Left lung (tissue), 10 donors: ENCODE measurements around the gene MKNK1. TPM values are rescaled to one million over a fixed set of nuclear protein-coding genes. Genes with fewer than 3 reads are reported as not detected.

Experiments
- ATAC-seq: fragments of 200-7000 bp; cut with Tn5 transposase; one replicate; pipeline ENCODE4 v1.9.1; 2020; ENCODE audit warnings: moderate library complexity
- DNase-seq, 4 donors: peaks; one replicate each; pipeline ENCODE4 v3.0.0-alpha.2; 2013 to 2020
- H3K27ac ChIP-seq, 2 donors: fragments of 200-600 bp; sonication (generic) in 1 of 2; one replicate each; pipeline versions ENCODE4 v1.5.0 to v1.8.0; 2020 to 2021
- H3K27me3 ChIP-seq, 2 donors: fragments of 200-600 bp; sonication (generic) in 1 of 2; one replicate each; pipeline versions ENCODE4 v1.5.0 to v1.8.0; 2020 to 2021
- H3K36me3 ChIP-seq, 2 donors: fragments of 200-600 bp; sonication (generic) in 1 of 2; one replicate each; pipeline versions ENCODE4 v1.5.0 to v1.8.0; 2020 to 2021
- H3K4me1 ChIP-seq, 2 donors: fragments of 200-600 bp; one replicate each; pipeline ENCODE4 v1.8.0; 2021
- H3K4me3 ChIP-seq, 2 donors: fragments of 200-600 bp; sonication (generic) in 1 of 2; one replicate each; pipeline versions ENCODE4 v1.5.0 to v1.8.0; 2020 to 2021; ENCODE audit warnings: mild to moderate bottlenecking in 1 of 2
- H3K9me3 ChIP-seq, 2 donors: fragments of 200-600 bp; sonication (generic) in 1 of 2; one replicate each; pipeline versions ENCODE4 v1.5.0 to v1.8.0; 2020 to 2021
- intact Hi-C, 2 donors: fragments of 100-400 bp; cut with DNase I; formaldehyde crosslinking; loops; one replicate each; pipeline versions ENCODE4 v1.11.2 to v1.14.2; 2022
- polyA plus RNA-seq, 6 donors: library from polyadenylated mRNA; unstranded; fragments of 120-200 nt; gene quantifications; one replicate each; pipeline ENCODE4 v1.2.1, GENCODE V29; 2013; ENCODE audit not compliant: insufficient read length in 6 of 6
- total RNA-seq, 2 donors: library from RNA; stranded (reverse); fragmentation: NEBNext Ultra II Directional; extraction: Animal tissue kit (Norgen Biotek cat#: 25700); gene quantifications; one replicate each; pipeline ENCODE4 v1.2.1, GENCODE V29; 2021
- TF ChIP-seq, protein P1 (sequence below), 2 donors: fragments of 200-600 bp; sonication (generic) in 1 of 2; IDR thresholded peaks; one replicate each; pipeline versions ENCODE4 v1.5.0 to v1.8.0; 2021; ENCODE audit warnings: antibody characterized with exemption in 2 of 2
- donor health status: DM: no; HTN: yes; CAD: no.
- donor health status: DM: no; HTN: no; CAD: no.

MKNK1 gene
- total and polyA plus RNA-seq, 8 donors, result 42.2 to 96.0 (median 51.4) TPM

DNA sequence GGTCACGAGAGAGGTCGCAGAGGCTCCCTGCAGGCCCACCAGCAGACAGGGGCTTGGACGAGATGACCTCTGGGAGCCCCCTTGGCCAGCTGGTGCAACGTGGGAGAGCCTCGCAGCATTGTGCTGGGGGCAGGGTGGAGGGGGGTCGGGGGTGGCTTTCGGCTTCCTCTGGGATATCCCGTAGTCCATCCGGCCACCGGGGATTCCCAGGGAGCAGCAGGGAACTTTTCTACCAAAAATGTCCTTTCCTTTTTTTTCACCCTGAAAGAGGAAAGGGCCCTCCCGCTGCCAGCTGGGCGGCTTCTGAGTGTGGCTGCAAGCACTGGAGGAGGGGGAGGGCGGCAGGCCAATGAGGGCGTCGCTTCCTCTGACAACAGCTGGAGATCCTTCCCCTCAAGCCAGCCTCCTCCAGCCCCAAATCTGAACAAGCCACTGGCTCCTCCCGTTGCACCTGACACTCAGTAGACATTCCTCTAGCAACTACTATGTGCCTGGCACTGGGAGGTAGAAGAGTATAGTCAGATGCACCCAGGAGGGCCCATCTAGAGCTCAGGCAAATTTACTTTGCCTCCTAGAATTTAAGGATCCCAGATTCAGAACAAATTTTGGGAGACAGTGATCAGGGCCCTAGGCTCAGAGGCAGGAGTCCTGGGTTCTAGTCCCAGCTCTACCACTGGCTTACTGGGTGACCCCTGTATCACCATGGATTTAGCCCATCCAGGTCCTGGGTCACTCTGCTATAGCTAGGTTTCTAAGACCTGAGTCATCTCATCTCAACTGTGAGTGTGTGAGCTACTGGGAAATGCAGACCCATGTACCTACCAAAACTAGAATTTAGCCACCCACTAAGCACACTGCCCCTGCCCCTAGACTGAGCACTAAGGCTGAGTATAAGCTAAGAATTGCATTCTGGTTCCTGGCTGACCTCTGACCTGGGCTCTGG lies 9.9 kb upstream of the MKNK1 start:
- H3K4me1 ChIP-seq, result peaks cover 21 to 60% of the 10 kb centered on the region in 2 donors
- TF ChIP-seq, protein P1, sequence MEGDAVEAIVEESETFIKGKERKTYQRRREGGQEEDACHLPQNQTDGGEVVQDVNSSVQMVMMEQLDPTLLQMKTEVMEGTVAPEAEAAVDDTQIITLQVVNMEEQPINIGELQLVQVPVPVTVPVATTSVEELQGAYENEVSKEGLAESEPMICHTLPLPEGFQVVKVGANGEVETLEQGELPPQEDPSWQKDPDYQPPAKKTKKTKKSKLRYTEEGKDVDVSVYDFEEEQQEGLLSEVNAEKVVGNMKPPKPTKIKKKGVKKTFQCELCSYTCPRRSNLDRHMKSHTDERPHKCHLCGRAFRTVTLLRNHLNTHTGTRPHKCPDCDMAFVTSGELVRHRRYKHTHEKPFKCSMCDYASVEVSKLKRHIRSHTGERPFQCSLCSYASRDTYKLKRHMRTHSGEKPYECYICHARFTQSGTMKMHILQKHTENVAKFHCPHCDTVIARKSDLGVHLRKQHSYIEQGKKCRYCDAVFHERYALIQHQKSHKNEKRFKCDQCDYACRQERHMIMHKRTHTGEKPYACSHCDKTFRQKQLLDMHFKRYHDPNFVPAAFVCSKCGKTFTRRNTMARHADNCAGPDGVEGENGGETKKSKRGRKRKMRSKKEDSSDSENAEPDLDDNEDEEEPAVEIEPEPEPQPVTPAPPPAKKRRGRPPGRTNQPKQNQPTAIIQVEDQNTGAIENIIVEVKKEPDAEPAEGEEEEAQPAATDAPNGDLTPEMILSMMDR (IDR thresholded peaks at IDR 0.05), result no peak
- ATAC-seq, result peak; percentile 73
- H3K4me3 ChIP-seq, result peak overlapping the region in 1 of 2 donors; percentile 83
- H3K36me3 ChIP-seq, result peaks cover 0 to 33% of the 10 kb centered on the region in 2 donors
- H3K27me3 ChIP-seq, result no peaks in the 10 kb centered on the region
- intact Hi-C loops, result no loop called here
- peak; percentile 77 to 96 (median 93) for DNase-seq
- peak overlapping the region; percentile 13 to 63 for H3K27ac ChIP-seq
- H3K9me3 ChIP-seq, result no peaks in the 10 kb centered on the region

DNA sequence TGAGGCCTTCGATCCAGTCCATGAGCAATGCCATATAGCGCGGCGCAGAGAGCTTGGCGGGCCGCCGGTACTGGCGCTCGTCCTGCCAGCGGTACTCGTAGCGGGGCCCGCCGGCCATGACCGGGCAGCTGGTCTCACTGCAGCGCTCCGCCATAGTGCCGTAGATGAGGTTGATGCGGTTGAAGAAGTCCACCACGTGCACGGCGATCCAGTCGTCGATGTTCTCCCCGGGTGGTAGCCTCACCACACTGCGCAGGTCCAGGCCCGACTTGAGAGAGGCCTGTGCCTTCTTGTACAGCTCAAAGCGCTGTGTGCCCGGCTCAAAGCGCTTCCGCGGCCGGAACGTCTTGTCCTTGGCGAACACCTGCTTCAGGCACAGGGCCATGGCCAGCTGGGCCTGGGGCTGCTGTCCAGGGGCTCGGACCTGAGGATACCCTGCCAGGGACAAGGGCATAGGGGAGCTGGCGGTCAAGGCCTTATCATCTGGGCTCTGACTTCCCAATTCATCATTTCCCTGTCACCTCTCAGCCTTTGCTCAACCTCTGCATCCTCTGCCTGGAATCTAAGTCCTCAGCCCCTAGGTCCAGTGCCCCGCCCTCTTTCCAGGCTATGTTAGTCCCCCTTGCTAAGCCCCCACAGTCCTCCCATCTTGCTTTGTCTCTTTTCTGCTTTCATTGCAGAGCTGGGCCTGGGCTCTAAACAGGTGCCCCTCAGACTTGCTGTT lies 9.0 kb upstream of the MKNK1 start:
- Histone ChIP-seq H3K27ac (peak overlapping the region; percentile 13 to 63), H3K9me3 (no peaks in the 10 kb centered on the region), H3K4me3 (peak overlapping the region in 1 of 2 donors; percentile 83), H3K27me3 (no peaks in the 10 kb centered on the region), H3K4me1 (peaks cover 21 to 60% of the 10 kb centered on the region in 2 donors), H3K36me3 (peaks cover 0 to 41% of the 10 kb centered on the region in 2 donors)
- intact Hi-C loops, result no loop called here
- peak in 1 of 4 donors; percentile 81 for DNase-seq
- TF ChIP-seq, protein P1 (IDR thresholded peaks at IDR 0.05), result no peak
- ATAC-seq, result no peak

DNA sequence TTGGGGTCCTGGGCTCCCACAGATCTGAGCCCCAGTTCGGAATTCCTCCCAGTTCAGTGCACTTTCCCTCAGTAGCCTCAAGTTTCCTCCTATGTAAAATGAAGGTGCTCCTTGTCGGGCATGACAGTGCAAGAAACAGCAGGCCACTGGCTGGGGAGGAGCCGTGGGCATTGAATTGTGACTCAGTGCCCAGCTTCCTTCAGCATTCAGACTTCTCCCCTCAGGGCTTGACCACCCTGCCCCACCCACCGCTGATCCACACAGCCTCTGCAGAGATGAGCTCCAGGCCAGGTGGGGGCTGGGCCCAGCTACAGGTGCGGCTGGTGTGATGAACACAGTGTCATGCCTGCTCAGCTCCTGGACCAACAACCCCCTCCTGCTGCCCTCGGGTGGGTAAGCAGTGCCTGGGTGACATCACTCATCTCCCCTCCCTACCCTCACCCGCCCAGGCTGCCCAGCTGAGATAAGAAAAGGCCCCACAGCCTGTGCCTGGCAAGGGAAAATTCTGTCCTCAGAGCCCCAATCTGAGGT lies 7.7 kb upstream of the MKNK1 start:
- Histone ChIP-seq H3K36me3 (peaks cover 0 to 50% of the 10 kb centered on the region in 2 donors), H3K4me1 (peaks cover 21 to 52% of the 10 kb centered on the region in 2 donors), H3K9me3 (no peaks in the 10 kb centered on the region), H3K27ac (no peak overlapping the region), H3K4me3 (no peak overlapping the region), H3K27me3 (no peaks in the 10 kb centered on the region)
- DNase-seq (no peak), ATAC-seq (no peak)
- intact Hi-C loops, result no loop called here
- TF ChIP-seq, protein P1 (IDR thresholded peaks at IDR 0.05), result no peak

DNA sequence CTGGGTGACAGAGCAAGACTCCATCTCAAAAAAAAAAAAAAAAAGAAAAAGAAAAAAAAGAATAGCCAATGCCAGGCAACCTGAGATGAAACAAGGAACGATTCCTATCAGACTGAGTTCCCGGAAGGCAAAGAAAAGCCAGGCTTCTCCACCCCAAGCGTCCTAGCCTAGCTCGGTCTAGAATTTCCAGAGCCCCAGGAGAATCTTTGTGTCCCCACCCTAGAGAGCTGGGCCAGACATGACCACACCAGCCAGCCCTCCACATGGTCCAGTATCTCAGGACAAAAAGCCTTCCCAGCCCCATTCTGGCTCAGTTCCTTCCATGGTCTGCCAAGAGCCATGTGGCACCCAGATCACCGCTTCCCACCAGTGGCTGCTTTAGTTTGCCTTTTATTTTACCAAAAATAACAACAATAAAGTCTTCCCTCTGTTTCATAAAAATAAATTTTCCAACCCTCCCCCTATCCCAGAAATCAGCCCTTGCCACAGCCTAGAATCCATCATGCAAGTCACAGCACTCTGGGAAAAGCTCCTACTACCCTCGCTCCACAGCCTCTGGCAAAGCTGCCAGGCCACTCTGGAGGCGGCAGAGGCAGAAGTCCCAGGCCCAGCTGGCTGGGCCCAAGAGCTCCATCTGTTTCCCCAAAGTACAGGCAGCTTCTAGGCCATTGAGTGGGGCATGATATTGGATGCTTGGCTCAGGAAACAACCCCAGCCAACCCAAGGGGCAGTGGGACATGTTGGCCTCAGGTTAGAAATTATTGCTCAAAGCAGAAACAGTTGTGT lies 3.5 kb upstream of the MKNK1 start:
- Histone ChIP-seq H3K4me3 (no peak overlapping the region), H3K4me1 (peaks cover 13 to 35% of the 10 kb centered on the region in 2 donors), H3K27me3 (no peaks in the 10 kb centered on the region), H3K36me3 (peaks cover 0 to 43% of the 10 kb centered on the region in 2 donors), H3K27ac (no peak overlapping the region), H3K9me3 (no peaks in the 10 kb centered on the region)
- TF ChIP-seq, protein P1 (IDR thresholded peaks at IDR 0.05), result no peak
- intact Hi-C loops, result no loop called here
- ATAC-seq (no peak), DNase-seq (no peak)
